Left renal pelvis (tissue), 4 donors: ENCODE measurements around the gene FUBP1. TPM values are rescaled to one million over a fixed set of nuclear protein-coding genes. Genes with fewer than 3 reads are reported as not detected.

Experiments used
- polyA plus RNA-seq, 4 donors: library from polyadenylated mRNA; unstranded; fragments of 120-200 nt; gene quantifications; one replicate each; pipeline ENCODE4 v1.2.1, GENCODE V29; 2013; ENCODE audit not compliant: insufficient read length in 4 of 4

FUBP1 gene
- polyA plus RNA-seq, 4 donors, result 229 to 385 (median 343) TPM

Other genes starting within 250 kb of the FUBP1 start
- gene USP33, start 219.2 kb downstream of the FUBP1 start, polyA plus RNA-seq, result 10 to 100 TPM; 72.2 to 99.4 (median 85.0) TPM
- 10 to 100 TPM; 20.5 to 22.1 (median 20.6) TPM for gene MIGA1, start 199.4 kb downstream of the FUBP1 start, polyA plus RNA-seq
- 10 to 100 TPM; 13.4 to 17.9 (median 14.5) TPM for gene NEXN, start 90.4 kb downstream of the FUBP1 start, polyA plus RNA-seq
- 10 to 100 TPM; 38.2 to 46.3 (median 42.3) TPM for gene DNAJB4, start 25.9 kb upstream of the FUBP1 start, polyA plus RNA-seq
- 10 to 100 TPM in 3 of 4 donors, 1 to 10 TPM in 1; 1.2 to 18.7 (median 15.4) TPM for gene GIPC2, start 66.9 kb upstream of the FUBP1 start, polyA plus RNA-seq